Stimulated activated CD4-positive, alpha-beta T cell treated with anti-CD3 and anti-CD28 coated beads, Interleukin-4, amount 100 ng/mL, for 1 hour (primary cell): ENCODE data around the gene UGT1A9.

Source experiments
- DNase-seq: peaks from one replicate; pipeline ENCODE4 v3.0.0-alpha.2; 2020

UGT1A9 gene

DNA sequence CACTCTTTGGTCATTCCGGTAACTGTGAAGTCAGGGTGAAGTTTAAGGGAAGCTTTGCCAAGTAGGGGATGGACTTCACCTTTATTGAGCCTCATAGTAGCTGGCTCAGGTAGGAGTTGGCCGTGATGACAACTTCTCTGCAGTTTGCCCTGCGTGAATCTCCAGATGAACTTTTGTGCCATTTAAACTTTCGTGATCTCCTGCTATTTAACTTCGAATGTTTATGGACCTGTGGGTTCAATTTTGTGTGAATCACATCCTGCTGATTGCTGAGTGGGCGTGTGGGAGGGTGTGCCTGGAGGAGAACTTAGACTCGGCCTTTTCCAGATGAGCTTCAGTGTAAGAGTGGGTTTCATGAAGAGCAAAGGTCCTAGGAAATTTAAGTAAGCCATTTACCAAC lies 92.6 kb downstream of the UGT1A9 start:
- DNase-seq, result no peak

DNA sequence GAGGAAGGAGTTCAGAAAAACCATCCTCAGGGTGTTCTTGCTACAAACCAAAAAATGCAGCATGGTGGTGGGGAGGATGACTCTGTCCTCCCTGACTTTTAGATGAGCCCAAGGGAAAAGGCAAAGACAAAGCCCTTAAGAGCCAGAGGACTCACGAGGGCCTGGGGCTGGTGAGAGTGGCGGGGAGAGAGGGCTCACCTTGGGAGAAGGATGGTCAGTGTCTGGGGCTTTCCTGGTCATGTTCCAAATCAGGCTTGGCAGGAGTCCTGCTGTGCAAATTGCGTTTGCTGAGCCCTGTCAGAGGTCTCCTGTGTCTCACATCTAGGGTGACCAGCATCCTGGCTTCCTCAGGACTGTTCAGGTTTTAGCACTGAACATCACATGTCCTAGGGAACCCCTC lies 93.1 kb downstream of the UGT1A9 start:
- no peak for DNase-seq

DNA sequence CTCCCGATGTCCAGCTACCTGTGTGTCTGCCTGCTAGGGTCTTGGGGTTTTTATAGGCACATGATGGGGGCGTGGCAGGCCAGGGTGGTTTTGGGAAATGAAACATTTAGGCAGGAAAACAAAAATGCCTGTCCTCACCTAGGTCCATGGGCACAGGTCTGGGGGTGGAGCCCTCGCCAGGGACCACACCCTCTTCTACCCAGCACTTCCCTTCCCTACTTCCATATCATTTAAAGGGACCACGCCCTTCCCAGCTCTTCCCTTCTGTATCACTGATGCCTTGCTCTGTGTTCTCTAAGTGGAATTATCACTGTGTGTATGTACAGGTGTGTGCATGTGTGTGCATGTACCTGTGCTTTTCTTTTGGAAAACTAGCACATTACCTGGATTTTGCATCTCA lies 94.7 kb downstream of the UGT1A9 start:
- DNase-seq, result no peak

DNA sequence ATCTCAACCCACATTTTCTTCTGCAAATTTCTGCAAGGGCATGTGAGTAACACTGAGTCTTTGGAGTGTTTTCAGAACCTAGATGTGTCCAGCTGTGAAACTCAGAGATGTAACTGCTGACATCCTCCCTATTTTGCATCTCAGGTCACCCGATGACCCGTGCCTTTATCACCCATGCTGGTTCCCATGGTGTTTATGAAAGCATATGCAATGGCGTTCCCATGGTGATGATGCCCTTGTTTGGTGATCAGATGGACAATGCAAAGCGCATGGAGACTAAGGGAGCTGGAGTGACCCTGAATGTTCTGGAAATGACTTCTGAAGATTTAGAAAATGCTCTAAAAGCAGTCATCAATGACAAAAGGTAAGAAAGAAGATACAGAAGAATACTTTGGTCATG lies 96.4 kb downstream of the UGT1A9 start:
- DNase-seq, result no peak

DNA sequence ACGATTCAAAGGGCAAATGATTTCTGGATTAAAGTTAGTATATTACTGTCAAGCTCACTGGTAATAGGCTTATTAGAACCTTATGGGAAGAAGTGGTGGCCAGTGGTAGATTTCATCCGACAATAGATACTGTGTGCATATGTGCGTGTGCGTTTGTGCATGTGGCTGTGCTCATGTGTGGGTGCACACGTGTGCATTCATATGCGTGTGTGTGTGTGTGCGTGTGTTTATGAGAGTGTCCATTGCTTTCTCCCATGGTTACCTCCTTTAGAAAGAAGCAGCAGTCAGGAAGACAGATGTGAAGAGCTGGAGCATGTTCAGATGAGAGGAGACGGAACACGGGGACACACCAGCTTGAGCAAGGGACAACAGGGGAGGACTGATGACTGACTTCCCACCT lies 97.6 kb downstream of the UGT1A9 start:
- no peak for DNase-seq

DNA sequence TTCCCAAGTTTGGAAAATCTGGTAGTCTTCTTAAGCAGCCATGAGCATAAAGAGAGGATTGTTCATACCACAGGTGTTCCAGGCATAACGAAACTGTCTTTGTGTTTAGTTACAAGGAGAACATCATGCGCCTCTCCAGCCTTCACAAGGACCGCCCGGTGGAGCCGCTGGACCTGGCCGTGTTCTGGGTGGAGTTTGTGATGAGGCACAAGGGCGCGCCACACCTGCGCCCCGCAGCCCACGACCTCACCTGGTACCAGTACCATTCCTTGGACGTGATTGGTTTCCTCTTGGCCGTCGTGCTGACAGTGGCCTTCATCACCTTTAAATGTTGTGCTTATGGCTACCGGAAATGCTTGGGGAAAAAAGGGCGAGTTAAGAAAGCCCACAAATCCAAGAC lies 100.5 kb downstream of the UGT1A9 start:
- DNase-seq, result no peak

DNA sequence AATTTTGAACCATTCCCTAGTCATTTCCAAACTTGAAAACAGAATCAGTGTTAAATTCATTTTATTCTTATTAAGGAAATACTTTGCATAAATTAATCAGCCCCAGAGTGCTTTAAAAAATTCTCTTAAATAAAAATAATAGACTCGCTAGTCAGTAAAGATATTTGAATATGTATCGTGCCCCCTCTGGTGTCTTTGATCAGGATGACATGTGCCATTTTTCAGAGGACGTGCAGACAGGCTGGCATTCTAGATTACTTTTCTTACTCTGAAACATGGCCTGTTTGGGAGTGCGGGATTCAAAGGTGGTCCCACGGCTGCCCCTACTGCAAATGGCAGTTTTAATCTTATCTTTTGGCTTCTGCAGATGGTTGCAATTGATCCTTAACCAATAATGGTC lies 100.9 kb downstream of the UGT1A9 start:
- DNase-seq, result no peak

DNA sequence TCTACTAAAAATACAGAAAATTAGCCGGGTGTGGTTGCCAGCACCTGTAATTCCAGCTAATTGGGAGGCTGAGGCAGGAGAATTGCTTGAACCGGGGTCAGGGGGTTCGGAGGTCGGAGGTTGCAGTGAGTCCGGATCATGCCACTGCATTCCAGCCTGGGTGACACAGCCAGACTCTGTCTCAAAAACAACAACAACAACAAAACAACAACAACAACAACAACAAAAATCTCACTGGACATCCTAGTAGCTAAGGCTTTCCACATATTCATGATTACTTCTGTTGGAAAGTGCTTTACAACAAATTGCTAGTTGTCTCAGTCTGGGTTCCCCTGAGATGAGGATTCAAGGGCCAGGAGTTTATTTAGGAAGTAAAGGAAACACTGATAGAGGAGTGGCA lies 102.2 kb downstream of the UGT1A9 start:
- no peak for DNase-seq

DNA sequence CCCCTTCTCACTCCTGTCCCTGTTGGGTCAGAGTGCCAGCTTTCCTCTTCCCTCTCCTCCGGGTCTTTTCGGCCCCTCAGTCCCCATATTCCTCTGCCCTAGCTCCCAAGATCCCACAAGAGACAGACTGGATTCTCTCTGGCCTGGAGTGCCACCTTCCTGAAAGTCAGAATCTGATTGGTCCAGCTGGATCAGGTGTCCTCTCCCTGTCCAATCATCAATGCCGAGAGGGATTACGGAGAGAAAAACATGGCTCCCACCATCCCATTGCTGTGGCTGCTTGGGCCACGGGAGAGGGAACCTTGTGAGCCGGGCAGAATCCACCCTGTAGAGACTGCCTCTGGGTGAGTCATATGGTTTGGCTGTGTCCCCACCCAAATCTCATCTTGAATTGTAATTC lies 103.7 kb downstream of the UGT1A9 start:
- no peak for DNase-seq

DNA sequence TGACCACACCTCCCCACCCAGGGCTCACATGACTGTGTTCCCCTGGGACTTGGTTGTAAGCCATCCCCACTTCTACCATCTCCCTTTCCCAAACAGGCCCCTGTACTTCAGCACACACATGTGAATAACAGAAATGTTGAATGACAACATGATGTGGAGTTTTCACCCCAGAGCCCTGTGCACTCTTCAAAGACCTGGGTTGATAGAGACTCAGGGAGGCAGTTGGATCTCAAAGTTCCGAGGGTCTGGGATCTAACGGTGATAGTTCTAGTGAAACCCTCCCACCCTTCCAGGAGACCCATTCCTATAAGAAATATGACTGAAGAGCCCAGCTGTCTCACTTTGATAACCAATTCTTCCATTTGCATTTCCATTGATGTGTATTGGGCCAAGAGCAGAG lies 106.3 kb downstream of the UGT1A9 start, which contains the start of gene MROH2A:
Gene MROH2A, plus strand, starts transcription at position 301 of the 400 bp plus-strand sequence. CDS start 1,029 bp downstream, outside the sequence.
- DNase-seq, result no peak

DNA sequence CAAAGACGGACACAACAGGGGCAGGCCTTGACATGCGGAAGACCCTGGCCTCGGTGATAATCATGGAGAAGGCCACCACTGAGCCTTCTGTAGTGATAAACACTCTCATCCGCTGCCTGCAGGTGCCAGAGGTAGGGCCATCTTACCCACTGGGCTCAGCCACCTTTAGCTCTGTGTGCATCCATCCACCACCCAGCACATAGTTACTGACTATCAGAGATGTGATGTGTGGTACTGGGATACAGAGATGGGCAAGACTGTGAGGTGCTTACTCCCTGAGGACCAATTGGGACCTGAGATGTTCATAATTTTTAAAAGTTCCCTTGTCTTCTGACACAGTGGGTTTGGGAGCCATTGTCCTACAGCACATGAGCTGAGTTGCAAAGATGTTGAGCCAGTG lies 108.0 kb downstream of the UGT1A9 start:
- DNase-seq, result no peak

DNA sequence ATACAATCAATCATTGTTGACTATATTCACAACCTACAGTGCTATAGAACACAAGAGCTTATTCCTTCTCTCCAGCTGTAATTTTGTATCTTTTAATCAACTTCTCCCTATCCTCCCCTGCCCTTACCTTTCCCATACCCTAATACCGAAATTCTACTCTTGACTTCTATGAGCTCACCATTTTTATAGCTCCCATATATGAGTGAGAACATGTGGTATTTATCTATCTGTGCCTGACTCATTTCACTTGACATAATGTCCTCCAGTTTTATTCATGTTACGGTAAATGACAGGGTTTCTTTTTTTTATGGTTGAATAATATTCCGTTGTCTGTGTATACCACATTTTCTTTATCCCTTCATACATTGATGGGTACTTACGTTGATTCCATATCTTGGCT lies 109.1 kb downstream of the UGT1A9 start:
- DNase-seq, result no peak

DNA sequence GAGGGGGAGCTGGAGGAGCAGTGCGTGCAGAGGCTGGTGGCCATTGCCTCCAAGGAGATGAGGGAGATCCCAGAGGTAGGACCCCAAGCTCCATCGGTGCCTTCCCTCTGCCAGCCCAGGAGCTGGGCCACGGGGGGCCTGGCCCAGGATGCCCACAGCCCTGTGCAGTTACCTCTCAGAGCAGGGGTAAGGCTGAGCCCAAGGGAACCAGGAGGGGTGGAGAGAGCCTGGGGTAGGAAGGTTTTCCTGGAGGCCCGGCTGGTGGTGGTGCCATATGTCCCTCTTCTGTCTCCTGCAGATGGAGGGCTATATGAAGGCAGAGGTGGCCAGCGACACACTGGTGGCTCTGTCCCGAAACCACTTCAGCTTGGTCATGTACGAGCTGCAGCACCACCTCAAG lies 117.9 kb downstream of the UGT1A9 start:
- DNase-seq, result no peak

DNA sequence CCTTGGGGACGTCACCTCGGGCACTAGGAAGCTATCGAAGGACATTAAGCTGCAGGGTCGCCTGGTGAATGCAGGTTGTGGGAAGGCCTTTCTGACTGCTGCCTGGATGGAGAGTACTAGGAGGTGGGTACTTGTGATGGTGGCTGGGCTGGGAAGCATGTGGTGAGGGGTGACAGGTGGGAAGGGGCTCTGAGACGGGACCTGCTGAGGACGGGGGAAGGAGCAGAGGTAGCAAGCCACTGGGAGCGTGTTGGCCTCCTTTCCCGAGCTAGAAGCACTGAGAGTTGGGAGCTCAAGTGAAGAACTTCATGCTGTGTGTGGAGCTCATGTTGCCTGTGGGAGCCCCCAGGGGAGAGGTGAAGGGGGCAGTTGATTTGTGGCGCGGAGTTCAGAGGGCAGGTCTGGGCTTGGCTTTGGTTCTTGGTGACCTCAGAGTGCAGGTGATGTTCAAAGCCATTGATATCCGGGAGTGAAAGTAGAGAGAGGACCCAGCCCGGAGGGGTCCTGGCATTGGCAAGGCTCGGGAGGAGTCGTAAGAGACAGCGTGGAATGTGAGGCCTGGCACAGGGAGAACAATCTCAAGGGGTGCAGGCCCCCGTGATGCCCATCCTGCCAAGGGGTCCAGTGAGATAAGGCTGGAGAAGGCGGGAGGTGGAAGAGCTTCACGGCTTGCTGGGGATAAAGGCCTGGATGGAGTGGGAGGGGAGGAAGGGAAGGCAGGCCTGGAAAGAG lies 119.6 kb downstream of the UGT1A9 start:
- no peak for DNase-seq

DNA sequence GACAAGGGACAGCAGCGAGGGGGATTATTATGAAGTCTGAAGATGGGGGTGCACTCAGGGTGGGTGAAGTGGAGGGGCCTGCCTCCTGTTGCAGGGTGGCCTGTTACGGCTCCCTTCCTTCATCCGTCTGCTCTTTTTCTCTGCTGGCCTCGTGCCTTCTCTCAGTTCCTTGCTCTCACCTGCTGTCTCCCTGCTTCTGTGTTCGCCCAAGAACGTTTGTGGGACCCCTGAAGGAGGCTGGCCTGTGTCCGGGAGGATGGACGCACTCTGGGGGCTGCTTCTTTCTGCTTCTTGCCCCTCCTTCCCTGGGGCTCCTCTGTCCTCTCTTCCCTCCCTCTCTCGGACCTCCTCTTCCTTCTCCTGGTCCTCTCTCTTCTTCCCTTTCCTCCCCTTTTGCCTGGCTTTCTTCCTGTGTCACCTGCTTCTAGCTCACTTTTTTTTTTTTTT lies 120.2 kb downstream of the UGT1A9 start:
- no peak for DNase-seq

DNA sequence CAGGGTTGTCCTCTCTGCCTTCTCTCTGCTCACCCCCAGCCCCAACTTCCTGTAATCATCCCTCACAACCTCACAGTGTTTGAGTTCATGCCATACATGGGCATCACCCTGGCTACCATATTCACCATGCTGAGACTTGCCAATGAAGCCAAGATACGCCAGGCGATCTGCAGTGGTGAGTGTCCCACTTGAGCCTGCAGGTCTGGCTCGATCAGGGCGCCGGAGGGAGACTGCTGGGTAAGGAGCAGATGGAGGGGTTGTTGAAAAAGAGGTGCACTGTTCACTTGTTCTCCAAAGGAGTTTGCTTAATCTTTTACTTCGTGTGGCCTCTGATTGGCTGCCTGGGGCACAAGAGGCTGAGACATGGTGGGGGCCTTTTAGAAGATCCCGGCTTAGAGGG lies 121.0 kb downstream of the UGT1A9 start:
- DNase-seq, result no peak

DNA sequence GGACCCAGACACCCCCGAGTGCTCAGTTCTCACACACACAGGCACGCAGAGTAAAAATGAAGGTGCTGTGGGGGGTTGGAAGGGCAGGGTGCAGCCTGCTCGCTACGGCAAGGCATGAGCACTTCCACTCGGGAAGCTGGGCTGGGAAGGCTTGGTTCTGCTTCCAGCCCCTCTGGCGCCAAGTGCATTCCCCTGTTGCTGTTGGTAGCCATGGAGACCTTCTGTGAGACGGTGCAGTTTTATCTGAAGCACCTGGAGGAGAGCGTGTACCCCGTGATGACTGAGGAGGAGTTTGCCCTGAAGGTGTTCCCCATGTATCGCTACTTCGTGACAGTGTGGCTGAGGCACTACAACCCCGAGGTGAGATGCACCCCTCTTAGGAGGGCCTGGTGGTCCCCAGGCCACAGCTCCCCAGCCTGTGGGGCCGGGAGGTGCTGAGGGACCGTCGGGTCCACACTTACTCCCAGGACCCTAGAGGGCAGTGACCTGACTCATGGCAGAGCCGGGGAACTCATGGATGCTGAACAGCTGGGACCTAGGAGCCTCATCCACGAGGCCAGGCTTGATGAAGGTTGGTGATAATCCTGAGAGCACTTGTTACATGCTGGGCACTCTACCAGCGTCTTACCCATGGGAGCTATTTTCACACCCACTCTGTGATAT lies 121.9 kb downstream of the UGT1A9 start:
- no peak for DNase-seq

DNA sequence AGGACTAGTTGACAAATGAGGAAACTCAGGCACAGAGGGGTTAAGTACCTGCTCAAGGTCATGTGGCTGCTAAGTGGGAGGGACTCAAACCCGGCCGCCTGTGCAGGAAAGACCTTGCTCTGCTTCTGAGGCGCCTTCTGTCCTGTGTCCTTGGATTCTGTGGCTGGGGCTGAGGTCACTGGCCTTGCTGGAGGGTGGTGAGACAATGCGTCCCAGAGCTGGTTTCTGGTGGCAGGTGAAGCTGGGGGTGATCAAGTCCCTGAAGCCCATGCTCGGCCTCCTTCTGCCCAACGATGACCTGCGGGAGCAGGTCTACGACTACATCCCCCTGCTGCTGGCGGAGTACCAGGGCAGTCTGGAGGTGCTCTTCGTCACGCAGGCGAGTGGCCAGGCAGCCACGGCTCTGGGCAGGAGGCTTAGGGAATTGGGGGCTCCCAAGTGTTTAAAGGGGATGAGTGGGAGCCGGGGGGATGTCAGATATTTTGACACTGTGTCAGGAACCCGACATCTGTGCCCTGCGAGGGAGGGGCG lies 122.5 kb downstream of the UGT1A9 start:
- no peak for DNase-seq

DNA sequence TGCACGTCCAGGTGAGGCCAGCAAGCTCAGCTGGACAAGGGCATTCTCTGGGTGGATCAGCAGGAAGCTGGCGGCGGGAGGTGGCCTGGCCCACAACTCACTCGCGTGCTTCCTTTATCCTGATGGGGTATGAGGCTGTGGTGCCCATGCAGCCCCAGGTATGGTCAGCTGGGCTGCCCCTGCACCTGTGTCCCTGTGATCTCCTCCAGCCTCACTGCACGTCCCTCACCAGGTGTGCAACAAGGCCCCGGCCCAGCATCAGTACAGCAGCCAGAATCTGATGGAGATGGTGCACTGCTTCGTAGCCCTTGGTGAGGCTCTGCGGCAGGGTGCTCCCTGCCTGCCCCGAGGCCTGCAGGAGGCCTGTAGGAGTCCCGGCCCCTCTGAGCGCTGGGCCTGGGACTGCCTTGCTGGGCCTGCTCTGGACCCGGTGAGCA lies 124.1 kb downstream of the UGT1A9 start:
- DNase-seq, result no peak

DNA sequence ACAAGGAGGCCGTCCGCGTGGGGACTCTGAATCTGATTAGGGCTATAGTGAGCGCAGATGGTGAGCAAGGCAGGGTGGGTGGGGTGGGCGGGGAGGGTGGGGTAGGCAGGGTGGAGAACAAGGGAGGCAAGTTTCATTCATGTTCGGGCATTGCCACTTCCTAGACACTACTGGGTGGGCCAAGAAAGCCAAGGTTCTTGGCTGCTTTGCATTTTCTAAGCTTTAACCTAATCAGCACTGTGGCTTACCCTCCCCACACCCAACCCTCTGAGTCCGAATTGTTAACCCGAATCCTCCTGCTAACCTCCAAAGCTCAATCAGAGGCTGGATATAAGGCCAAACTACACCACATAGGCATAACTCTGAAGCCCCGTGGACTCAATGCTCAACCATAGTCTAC lies 124.6 kb downstream of the UGT1A9 start:
- no peak for DNase-seq

DNA sequence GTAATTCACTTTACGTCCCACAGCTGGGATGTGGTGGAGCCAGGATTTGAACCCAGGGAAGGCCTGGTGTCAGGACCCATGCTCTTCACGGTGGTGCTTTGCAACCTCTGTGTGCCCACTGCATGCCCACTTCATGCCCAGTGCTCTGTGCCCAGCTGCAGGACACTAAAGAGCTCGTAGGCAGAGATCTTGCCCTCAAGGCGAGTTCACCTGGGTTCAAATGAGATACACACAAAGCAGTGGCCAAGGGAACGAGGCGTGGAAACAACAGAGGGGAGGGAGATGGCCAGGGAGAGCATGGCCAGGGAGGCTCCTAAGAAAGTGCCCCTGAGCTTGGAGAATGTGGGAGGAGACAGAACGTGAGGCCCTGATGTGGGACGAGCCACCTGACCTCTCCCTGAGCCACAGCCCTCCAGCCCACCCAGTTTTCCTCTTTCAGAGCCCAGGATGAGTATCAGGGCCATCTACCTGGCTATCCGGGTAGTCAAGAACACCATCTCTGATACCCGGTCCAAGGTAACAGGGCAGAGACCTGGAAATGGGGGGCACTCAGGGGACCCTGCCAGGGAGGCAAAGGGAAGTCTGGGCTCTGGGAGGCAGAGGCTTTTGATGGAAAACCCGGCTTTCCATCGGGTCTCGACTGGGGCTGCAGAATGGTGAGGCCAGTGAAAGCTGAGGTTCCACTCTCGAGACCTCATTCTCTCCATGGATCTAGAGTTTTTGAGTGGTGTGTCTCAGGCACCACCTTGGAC lies 126.8 kb downstream of the UGT1A9 start:
- DNase-seq, result no peak

DNA sequence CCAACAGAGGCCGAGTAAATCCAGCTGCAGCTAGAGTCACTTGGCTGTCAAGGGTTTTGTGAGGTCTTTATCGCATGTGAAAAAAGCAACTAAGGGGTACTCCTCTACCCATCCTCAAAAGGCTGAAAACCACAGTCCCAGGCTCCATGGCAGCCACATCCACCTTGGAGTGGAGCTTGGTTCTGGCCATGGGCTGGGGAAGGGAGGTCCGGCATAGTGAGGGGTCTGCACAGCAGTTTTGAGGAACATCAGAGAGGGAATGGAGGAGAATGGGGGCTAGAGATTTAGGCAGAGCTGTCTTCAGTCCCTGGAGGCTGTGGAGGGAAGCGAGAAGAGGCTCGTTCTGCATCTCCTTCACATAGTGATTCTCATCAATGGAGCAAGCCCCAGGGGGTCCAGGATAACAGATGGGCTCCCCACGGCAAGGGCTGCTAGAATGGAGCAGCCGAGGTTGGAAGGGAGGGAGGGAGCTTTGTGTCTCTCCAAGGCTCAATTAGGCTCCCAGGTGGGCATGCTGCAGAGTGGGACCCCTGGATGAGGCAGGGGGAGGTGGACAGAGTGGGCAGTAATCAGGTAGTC lies 127.5 kb downstream of the UGT1A9 start:
- DNase-seq, result no peak

DNA sequence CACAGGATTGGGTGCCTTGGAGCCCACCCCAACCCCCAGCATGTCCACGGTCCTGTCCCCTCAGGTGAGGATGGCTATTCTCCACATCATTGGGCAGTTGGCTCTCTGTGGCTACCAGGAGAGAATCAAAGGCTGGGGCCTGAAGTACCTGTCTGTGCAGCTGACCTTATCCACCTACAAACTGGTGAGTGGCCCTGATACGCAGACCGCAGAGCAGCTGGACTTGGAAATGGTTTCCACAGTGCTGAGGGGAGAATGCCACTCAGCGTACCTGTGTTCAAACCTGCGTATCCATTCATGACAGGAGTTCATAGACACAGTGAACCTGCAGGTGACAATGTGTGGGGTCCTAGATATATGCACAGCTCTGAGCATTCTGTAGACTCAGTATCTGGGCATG lies 128.0 kb downstream of the UGT1A9 start:
- DNase-seq, result no peak
